ENCODE measurements around the gene CCDC40. TPM values are rescaled to one million over a fixed set of nuclear protein-coding genes. Genes with fewer than 3 reads are reported as not detected.
A peak's percentile ranks its signal among the peaks of the same experiment; 100 is the strongest.

CCDC40 gene
- total and polyA plus RNA-seq, 2 of the 13 experiments (the other 11 are each of a cell fraction or from before 2014, with no cell fraction given), result 4.1 to 5.5 TPM

- TF ChIP-seq ZNF788 (CRISPR knock-in tag; IDR thresholded peaks at IDR 0.05; ENCODE audit: borderline replicate concordance) (peak; percentile 59; the same call in 1 of the 2 replicates), TEF (CRISPR knock-in tag; IDR thresholded peaks at IDR 0.05) (no peak), HNF4A (CRISPR knock-in tag; IDR thresholded peaks at IDR 0.05) (no peak), ZMYM3 (CRISPR knock-in tag; IDR thresholded peaks at IDR 0.05) (peak; percentile 64; the same call in 1 of the 2 replicates), ZNF230 (CRISPR knock-in tag; IDR thresholded peaks at IDR 0.05) (no peak; the same call in 1 of the 2 replicates), WIZ (CRISPR knock-in tag; IDR thresholded peaks at IDR 0.05) (no peak), RBFOX2 (IDR thresholded peaks at IDR 0.05; ENCODE audit: low read depth, low read length) (peak; percentile 90), HNF1A (IDR thresholded peaks at IDR 0.05; ENCODE audit: low read depth) (no peak), HNF1A (CRISPR knock-in tag; IDR thresholded peaks at IDR 0.05; ENCODE audit: borderline replicate concordance) (peak; percentile 37; the same call in 1 of the 2 replicates), KDM1A (CRISPR knock-in tag; IDR thresholded peaks at IDR 0.05) (no peak)
- TF ChIP-seq, protein P1, sequence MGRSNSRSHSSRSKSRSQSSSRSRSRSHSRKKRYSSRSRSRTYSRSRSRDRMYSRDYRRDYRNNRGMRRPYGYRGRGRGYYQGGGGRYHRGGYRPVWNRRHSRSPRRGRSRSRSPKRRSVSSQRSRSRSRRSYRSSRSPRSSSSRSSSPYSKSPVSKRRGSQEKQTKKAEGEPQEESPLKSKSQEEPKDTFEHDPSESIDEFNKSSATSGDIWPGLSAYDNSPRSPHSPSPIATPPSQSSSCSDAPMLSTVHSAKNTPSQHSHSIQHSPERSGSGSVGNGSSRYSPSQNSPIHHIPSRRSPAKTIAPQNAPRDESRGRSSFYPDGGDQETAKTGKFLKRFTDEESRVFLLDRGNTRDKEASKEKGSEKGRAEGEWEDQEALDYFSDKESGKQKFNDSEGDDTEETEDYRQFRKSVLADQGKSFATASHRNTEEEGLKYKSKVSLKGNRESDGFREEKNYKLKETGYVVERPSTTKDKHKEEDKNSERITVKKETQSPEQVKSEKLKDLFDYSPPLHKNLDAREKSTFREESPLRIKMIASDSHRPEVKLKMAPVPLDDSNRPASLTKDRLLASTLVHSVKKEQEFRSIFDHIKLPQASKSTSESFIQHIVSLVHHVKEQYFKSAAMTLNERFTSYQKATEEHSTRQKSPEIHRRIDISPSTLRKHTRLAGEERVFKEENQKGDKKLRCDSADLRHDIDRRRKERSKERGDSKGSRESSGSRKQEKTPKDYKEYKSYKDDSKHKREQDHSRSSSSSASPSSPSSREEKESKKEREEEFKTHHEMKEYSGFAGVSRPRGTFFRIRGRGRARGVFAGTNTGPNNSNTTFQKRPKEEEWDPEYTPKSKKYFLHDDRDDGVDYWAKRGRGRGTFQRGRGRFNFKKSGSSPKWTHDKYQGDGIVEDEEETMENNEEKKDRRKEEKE (IDR thresholded peaks at IDR 0.05), result no peak
- TF ChIP-seq, protein P2, sequence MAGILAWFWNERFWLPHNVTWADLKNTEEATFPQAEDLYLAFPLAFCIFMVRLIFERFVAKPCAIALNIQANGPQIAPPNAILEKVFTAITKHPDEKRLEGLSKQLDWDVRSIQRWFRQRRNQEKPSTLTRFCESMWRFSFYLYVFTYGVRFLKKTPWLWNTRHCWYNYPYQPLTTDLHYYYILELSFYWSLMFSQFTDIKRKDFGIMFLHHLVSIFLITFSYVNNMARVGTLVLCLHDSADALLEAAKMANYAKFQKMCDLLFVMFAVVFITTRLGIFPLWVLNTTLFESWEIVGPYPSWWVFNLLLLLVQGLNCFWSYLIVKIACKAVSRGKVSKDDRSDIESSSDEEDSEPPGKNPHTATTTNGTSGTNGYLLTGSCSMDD (CRISPR knock-in tag; IDR thresholded peaks at IDR 0.05), result no peak
- TF ChIP-seq, protein P3, sequence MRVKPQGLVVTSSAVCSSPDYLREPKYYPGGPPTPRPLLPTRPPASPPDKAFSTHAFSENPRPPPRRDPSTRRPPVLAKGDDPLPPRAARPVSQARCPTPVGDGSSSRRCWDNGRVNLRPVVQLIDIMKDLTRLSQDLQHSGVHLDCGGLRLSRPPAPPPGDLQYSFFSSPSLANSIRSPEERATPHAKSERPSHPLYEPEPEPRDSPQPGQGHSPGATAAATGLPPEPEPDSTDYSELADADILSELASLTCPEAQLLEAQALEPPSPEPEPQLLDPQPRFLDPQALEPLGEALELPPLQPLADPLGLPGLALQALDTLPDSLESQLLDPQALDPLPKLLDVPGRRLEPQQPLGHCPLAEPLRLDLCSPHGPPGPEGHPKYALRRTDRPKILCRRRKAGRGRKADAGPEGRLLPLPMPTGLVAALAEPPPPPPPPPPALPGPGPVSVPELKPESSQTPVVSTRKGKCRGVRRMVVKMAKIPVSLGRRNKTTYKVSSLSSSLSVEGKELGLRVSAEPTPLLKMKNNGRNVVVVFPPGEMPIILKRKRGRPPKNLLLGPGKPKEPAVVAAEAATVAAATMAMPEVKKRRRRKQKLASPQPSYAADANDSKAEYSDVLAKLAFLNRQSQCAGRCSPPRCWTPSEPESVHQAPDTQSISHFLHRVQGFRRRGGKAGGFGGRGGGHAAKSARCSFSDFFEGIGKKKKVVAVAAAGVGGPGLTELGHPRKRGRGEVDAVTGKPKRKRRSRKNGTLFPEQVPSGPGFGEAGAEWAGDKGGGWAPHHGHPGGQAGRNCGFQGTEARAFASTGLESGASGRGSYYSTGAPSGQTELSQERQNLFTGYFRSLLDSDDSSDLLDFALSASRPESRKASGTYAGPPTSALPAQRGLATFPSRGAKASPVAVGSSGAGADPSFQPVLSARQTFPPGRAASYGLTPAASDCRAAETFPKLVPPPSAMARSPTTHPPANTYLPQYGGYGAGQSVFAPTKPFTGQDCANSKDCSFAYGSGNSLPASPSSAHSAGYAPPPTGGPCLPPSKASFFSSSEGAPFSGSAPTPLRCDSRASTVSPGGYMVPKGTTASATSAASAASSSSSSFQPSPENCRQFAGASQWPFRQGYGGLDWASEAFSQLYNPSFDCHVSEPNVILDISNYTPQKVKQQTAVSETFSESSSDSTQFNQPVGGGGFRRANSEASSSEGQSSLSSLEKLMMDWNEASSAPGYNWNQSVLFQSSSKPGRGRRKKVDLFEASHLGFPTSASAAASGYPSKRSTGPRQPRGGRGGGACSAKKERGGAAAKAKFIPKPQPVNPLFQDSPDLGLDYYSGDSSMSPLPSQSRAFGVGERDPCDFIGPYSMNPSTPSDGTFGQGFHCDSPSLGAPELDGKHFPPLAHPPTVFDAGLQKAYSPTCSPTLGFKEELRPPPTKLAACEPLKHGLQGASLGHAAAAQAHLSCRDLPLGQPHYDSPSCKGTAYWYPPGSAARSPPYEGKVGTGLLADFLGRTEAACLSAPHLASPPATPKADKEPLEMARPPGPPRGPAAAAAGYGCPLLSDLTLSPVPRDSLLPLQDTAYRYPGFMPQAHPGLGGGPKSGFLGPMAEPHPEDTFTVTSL (CRISPR knock-in tag; IDR thresholded peaks at IDR 0.05; ENCODE audit: borderline replicate concordance), result no peak
Observed at GRCh38 chr17:80101011-80101945, 64.8 kb downstream of the CCDC40 start, which contains the start of gene GAA (continued).
